ENCODE measurements around the gene MGME1.

The MGME1 gene

DNA sequence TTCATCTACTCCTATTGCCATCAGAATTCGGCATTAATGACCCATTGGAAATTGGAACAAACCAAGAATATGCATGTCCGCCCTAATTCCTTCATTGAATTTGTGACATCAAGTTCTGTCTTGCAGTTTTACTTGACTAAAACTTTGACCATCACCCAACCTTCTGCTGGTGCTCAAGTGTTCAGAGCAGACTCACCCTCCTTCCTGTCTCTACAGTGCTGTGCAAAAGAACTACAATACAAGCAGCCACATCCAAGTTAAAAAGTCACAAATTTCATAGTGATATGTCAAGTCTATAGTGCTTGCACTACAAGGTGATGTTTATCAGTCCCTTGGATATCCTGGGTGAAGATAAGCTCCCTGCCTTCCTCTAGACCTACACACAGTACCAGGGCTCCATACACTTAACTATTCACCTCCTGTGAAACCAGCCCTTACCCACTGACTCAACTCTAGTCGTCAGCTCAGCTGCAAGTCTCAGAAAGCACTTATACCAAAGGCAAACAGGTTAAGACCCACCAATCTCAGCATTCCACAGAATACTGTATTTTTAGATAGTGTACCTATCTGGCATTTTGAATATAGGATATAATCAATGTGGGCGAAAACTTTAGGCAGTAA, 23.9 kb upstream of the MGME1 start:
- H3K27me3 ChIP-seq (ENCODE audit: control insufficient read depth in 3 of 3, insufficient read depth in 3 of 3, low read depth in 1 of 3, low read length in 3 of 3): no peaks in the 10 kb centered on the region
- no peaks in the 10 kb centered on the region for H3K79me1 ChIP-seq (ENCODE audit: low read depth, low read length)
- H3K9ac ChIP-seq (ENCODE audit: low read depth, low read length, poor library complexity): no peak overlapping the region
- no peak overlapping the region for H2AK5ac ChIP-seq (ENCODE audit: low read depth, low read length)
- no peak overlapping the region for H3K4ac ChIP-seq (ENCODE audit: low read length)
- H3K14ac ChIP-seq (ENCODE audit: low read length): no peak overlapping the region
- no peak overlapping the region for H3K4me2 ChIP-seq (ENCODE audit: insufficient read depth, low read length, poor library complexity, severe bottlenecking)
- H4K91ac ChIP-seq (ENCODE audit: low read depth, low read length, poor library complexity): no peak overlapping the region
- no peak overlapping the region for H3K27ac ChIP-seq (replicated peaks; ENCODE audit: low read length)
- no peak overlapping the region for H3K23ac ChIP-seq (ENCODE audit: low read depth, low read length, poor library complexity)
- no peak overlapping the region for H4K8ac ChIP-seq (ENCODE audit: low read depth, low read length)
- H2BK120ac ChIP-seq (ENCODE audit: low read depth, low read length): no peak overlapping the region
- peaks cover 47 to 99% of the 10 kb centered on the region in 2 donors for H3K36me3 ChIP-seq (replicated peaks in 1 of 2; ENCODE audit: control insufficient read depth in 2 of 2, insufficient read depth in 2 of 2, low read length in 2 of 2)
- H3K9me3 ChIP-seq (replicated peaks in 1 of 2; ENCODE audit: control insufficient read depth in 2 of 2, insufficient read depth in 1 of 2, low read depth in 1 of 2, low read length in 2 of 2): peaks cover 0 to 2% of the 10 kb centered on the region in 2 donors
- H3K18ac ChIP-seq (ENCODE audit: low read length): no peak overlapping the region
- peaks cover 0 to 1% of the 10 kb centered on the region in 2 donors for H3K4me1 ChIP-seq (ENCODE audit: control insufficient read depth in 2 of 2, insufficient read depth in 1 of 2, low read depth in 1 of 2, low read length in 2 of 2)
- H3K4me3 ChIP-seq (ENCODE audit: low read length in 2 of 2): no peak overlapping the region
- no peak for DNase-seq (ENCODE audit: low spot score)
- no peak overlapping the region for H2AFZ ChIP-seq (ENCODE audit: low read length)
- no peak overlapping the region for H2BK5ac ChIP-seq (ENCODE audit: low read length)
- H2BK15ac ChIP-seq (ENCODE audit: low read length): no peak overlapping the region
- WGBS, 2 donors (ENCODE audit: extremely low coverage in 2 of 2, insufficient read length in 2 of 2, insufficient replicate concordance in 1 of 2): no CpG with 5 or more reads among the region's 4 CpGs
- no peak overlapping the region for H2BK12ac ChIP-seq (ENCODE audit: low read length)

- no peaks in the 10 kb centered on the region for H3K4me1 ChIP-seq (ENCODE audit: control insufficient read depth in 2 of 2, insufficient read depth in 1 of 2, low read depth in 1 of 2, low read length in 2 of 2)
- H3K79me1 ChIP-seq (ENCODE audit: low read depth, low read length): peaks cover 2% of the 10 kb centered on the region
- H4K8ac ChIP-seq (ENCODE audit: low read depth, low read length): no peak overlapping the region
- no peak overlapping the region for H3K27ac ChIP-seq (replicated peaks; ENCODE audit: low read length)
- no peak overlapping the region for H4K91ac ChIP-seq (ENCODE audit: low read depth, low read length, poor library complexity)
- no peak overlapping the region for H3K9ac ChIP-seq (ENCODE audit: low read depth, low read length, poor library complexity)
- H3K4me2 ChIP-seq (ENCODE audit: insufficient read depth, low read length, poor library complexity, severe bottlenecking): no peak overlapping the region
- WGBS, 2 donors (ENCODE audit: extremely low coverage in 2 of 2, insufficient read length in 2 of 2, insufficient replicate concordance in 1 of 2): no CpG with 5 or more reads among the region's 5 CpGs
- no peak overlapping the region for H2BK5ac ChIP-seq (ENCODE audit: low read length)
- no peak overlapping the region for H3K4me3 ChIP-seq (ENCODE audit: low read length in 2 of 2)
- H2AK5ac ChIP-seq (ENCODE audit: low read depth, low read length): no peak overlapping the region
- no peaks in the 10 kb centered on the region for H3K27me3 ChIP-seq (ENCODE audit: control insufficient read depth in 3 of 3, insufficient read depth in 3 of 3, low read depth in 1 of 3, low read length in 3 of 3)
- peaks cover 0 to 2% of the 10 kb centered on the region in 2 donors for H3K9me3 ChIP-seq (replicated peaks in 1 of 2; ENCODE audit: control insufficient read depth in 2 of 2, insufficient read depth in 1 of 2, low read depth in 1 of 2, low read length in 2 of 2)
- H2AFZ ChIP-seq (ENCODE audit: low read length): no peak overlapping the region
- no peak overlapping the region for H3K14ac ChIP-seq (ENCODE audit: low read length)
- no peak overlapping the region for H2BK15ac ChIP-seq (ENCODE audit: low read length)
- peaks cover 55 to 99% of the 10 kb centered on the region in 2 donors for H3K36me3 ChIP-seq (replicated peaks in 1 of 2; ENCODE audit: control insufficient read depth in 2 of 2, insufficient read depth in 2 of 2, low read length in 2 of 2)
- no peak overlapping the region for H3K23ac ChIP-seq (ENCODE audit: low read depth, low read length, poor library complexity)
- no peak for DNase-seq (ENCODE audit: low spot score)
- H2BK12ac ChIP-seq (ENCODE audit: low read length): no peak overlapping the region
- no peak overlapping the region for H3K4ac ChIP-seq (ENCODE audit: low read length)
- H3K18ac ChIP-seq (ENCODE audit: low read length): no peak overlapping the region
- H2BK120ac ChIP-seq (ENCODE audit: low read depth, low read length): no peak overlapping the region
Observed at GRCh38 chr20:17946040-17946439, 22.8 kb upstream of the MGME1 start.

DNA sequence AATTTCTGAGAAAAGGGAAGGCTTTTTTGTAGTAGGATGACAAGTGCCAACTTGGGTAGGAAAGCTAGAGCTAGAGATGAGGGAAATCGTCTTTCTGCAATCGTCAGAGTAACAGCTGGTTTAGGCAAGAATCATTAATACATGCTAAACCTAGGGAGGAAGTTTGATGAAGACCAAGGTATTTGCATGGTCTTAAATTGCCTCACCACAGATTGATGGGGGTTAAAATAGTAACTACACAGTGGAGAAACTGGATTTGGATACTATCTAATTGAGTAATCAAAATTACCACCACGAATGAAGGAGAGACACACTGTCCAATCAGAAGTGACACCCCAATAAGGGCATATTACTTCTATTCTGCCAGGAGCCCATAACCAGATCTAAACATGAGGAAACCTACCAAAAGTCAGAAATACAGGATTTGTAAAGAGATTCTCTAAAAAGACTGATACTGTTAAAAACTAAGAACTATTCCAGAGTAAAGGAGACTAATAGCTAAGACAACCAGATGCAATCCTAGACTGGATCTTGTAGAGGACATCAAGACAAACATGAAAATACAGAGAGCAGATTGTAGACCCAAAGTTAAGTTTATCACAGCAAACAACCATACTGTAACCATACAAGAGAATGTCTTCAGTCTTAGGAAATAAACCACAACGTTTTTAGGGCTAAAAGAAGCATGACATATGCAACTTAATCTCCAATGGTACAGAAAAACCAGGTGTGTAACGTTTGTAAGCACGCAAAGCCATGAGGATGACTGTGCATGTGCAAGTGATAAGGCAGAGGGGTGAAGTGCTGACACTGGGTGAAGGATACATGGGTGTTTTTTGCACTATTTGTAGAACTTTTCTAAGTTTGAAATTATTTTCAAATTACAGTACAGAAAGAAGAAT, 22.0 kb upstream of the MGME1 start:
- H3K27me3 ChIP-seq (ENCODE audit: control insufficient read depth in 3 of 3, insufficient read depth in 3 of 3, low read depth in 1 of 3, low read length in 3 of 3): no peaks in the 10 kb centered on the region
- no peaks in the 10 kb centered on the region for H3K4me1 ChIP-seq (ENCODE audit: control insufficient read depth in 2 of 2, insufficient read depth in 1 of 2, low read depth in 1 of 2, low read length in 2 of 2)
- no peak overlapping the region for H2BK15ac ChIP-seq (ENCODE audit: low read length)
- no peak overlapping the region for H2AFZ ChIP-seq (ENCODE audit: low read length)
- H3K27ac ChIP-seq (replicated peaks; ENCODE audit: low read length): no peak overlapping the region
- H2BK12ac ChIP-seq (ENCODE audit: low read length): no peak overlapping the region
- H3K4ac ChIP-seq (ENCODE audit: low read length): no peak overlapping the region
- H3K36me3 ChIP-seq (replicated peaks in 1 of 2; ENCODE audit: control insufficient read depth in 2 of 2, insufficient read depth in 2 of 2, low read length in 2 of 2): peaks cover 53 to 99% of the 10 kb centered on the region in 2 donors
- H3K79me1 ChIP-seq (ENCODE audit: low read depth, low read length): peaks cover 2% of the 10 kb centered on the region
- no peak for DNase-seq (ENCODE audit: low spot score)
- no peak overlapping the region for H4K91ac ChIP-seq (ENCODE audit: low read depth, low read length, poor library complexity)
- H3K4me2 ChIP-seq (ENCODE audit: insufficient read depth, low read length, poor library complexity, severe bottlenecking): no peak overlapping the region
- no peak overlapping the region for H3K4me3 ChIP-seq (ENCODE audit: low read length in 2 of 2)
- H4K8ac ChIP-seq (ENCODE audit: low read depth, low read length): no peak overlapping the region
- no peak overlapping the region for H3K23ac ChIP-seq (ENCODE audit: low read depth, low read length, poor library complexity)
- H3K9ac ChIP-seq (ENCODE audit: low read depth, low read length, poor library complexity): no peak overlapping the region
- no peak overlapping the region for H2BK120ac ChIP-seq (ENCODE audit: low read depth, low read length)
- no peak overlapping the region for H3K14ac ChIP-seq (ENCODE audit: low read length)
- peaks cover 0 to 2% of the 10 kb centered on the region in 2 donors for H3K9me3 ChIP-seq (replicated peaks in 1 of 2; ENCODE audit: control insufficient read depth in 2 of 2, insufficient read depth in 1 of 2, low read depth in 1 of 2, low read length in 2 of 2)
- H2AK5ac ChIP-seq (ENCODE audit: low read depth, low read length): no peak overlapping the region
- no CpG with 5 or more reads among the region's 6 CpGs for WGBS, 2 donors (ENCODE audit: extremely low coverage in 2 of 2, insufficient read length in 2 of 2, insufficient replicate concordance in 1 of 2)
- no peak overlapping the region for H3K18ac ChIP-seq (ENCODE audit: low read length)
- H2BK5ac ChIP-seq (ENCODE audit: low read length): no peak overlapping the region

GRCh38 chr20:17947474-17947815, 21.4 kb upstream of the MGME1 start:
- Histone ChIP-seq H3K79me1 (ENCODE audit: low read depth, low read length) (peaks cover 2% of the 10 kb centered on the region), H2AK5ac (ENCODE audit: low read depth, low read length) (no peak overlapping the region), H3K23ac (ENCODE audit: low read depth, low read length, poor library complexity) (no peak overlapping the region), H2BK15ac (ENCODE audit: low read length) (no peak overlapping the region), H3K14ac (ENCODE audit: low read length) (no peak overlapping the region), H3K36me3 (replicated peaks in 1 of 2; ENCODE audit: control insufficient read depth in 2 of 2, insufficient read depth in 2 of 2, low read length in 2 of 2) (peaks cover 49 to 97% of the 10 kb centered on the region in 2 donors), H2BK5ac (ENCODE audit: low read length) (no peak overlapping the region), H3K18ac (ENCODE audit: low read length) (no peak overlapping the region), H3K9me3 (replicated peaks in 1 of 2; ENCODE audit: control insufficient read depth in 2 of 2, insufficient read depth in 1 of 2, low read depth in 1 of 2, low read length in 2 of 2) (peaks cover 0 to 2% of the 10 kb centered on the region in 2 donors), H4K91ac (ENCODE audit: low read depth, low read length, poor library complexity) (no peak overlapping the region), H2AFZ (ENCODE audit: low read length) (no peak overlapping the region), H2BK12ac (ENCODE audit: low read length) (no peak overlapping the region), H3K27ac (replicated peaks; ENCODE audit: low read length) (no peak overlapping the region), H3K4me1 (ENCODE audit: control insufficient read depth in 2 of 2, insufficient read depth in 1 of 2, low read depth in 1 of 2, low read length in 2 of 2) (no peaks in the 10 kb centered on the region), H3K9ac (ENCODE audit: low read depth, low read length, poor library complexity) (no peak overlapping the region), H3K4me3 (ENCODE audit: low read length in 2 of 2) (no peak overlapping the region), H4K8ac (ENCODE audit: low read depth, low read length) (no peak overlapping the region), H3K4me2 (ENCODE audit: insufficient read depth, low read length, poor library complexity, severe bottlenecking) (no peak overlapping the region), H3K4ac (ENCODE audit: low read length) (no peak overlapping the region), H2BK120ac (ENCODE audit: low read depth, low read length) (no peak overlapping the region), H3K27me3 (ENCODE audit: control insufficient read depth in 3 of 3, insufficient read depth in 3 of 3, low read depth in 1 of 3, low read length in 3 of 3) (no peaks in the 10 kb centered on the region)
- WGBS, 2 donors (ENCODE audit: extremely low coverage in 2 of 2, insufficient read length in 2 of 2, insufficient replicate concordance in 1 of 2): no CpG with 5 or more reads among the region's 5 CpGs
- DNase-seq (ENCODE audit: low spot score): no peak
